GM10847 (cell line): ENCODE measurements around the gene AMDHD1.

Experiments
- POLR2A ChIP-seq: IDR thresholded peaks from 2 replicates; pipeline ENCODE4 v1.6.1; 2011; ENCODE audit not compliant: insufficient read length; ENCODE audit errors: extremely low read depth

Gene AMDHD1, protein sequence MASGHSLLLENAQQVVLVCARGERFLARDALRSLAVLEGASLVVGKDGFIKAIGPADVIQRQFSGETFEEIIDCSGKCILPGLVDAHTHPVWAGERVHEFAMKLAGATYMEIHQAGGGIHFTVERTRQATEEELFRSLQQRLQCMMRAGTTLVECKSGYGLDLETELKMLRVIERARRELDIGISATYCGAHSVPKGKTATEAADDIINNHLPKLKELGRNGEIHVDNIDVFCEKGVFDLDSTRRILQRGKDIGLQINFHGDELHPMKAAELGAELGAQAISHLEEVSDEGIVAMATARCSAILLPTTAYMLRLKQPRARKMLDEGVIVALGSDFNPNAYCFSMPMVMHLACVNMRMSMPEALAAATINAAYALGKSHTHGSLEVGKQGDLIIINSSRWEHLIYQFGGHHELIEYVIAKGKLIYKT

GRCh38 chr12:95943330-95943842, at the start of gene AMDHD1:
Gene AMDHD1, plus strand, starts transcription at chr12:95943331. Its CDS starts 68 bp downstream, at chr12:95943399.
- TF ChIP-seq POLR2A, result no peak

DNA sequence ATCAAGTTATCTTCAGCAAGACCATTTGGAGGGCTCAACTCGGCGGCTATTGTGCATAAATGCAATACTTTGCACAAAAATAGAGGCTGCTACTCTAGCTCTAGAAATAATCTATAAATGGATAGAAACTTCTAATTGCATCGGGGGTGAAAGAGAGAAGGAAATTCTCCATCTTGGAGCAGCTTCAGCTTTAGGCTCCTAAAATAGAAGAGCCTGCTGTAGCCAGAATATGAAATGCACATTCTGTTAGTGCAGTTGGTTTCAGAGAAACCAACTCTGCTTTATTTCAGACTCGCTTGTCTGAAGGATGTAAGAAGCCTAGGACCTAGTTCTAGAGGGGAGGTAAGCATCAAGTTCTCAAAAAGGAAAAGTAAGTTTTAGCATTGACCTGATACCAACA, 46.3 kb upstream of the AMDHD1 start:
- TF ChIP-seq POLR2A, result no peak

DNA sequence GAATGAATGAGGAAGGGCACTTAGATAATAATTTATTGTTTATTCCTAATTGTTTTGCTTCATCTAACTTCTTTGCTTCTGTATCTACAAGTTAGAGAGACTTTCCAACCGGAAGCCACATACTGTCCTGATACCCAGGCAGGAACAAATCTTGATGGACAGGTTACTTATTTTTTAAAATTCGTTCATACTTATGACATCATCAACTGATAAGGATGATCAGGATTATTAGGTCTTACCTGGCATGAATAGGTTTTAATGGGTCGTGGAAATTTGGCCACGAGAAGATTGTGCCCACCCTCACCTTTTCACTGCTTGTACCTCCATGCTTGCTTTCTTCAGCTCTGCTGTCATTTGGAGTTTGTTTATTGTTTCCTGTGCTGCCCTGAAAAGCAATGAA, 45.0 kb upstream of the AMDHD1 start:
- TF ChIP-seq POLR2A, result no peak

DNA sequence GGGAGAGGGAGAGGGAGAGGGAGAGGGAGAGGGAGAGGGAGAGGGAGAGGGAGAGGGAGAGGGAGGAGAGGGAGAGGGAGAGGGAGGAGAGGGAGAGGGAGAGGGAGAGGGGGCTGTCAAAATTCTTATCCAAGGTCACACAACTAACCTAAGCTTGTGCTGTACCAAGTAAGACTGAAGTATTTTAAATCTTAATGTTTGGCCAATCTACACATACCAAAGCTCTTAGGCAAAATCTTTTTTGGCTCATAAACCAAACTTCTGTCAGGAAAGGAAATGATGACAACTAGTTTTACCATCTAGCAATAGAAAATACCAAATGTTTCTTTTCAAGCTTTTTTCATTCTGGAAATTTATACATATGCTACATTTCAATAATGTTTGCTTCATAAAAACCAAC, 34.6 kb upstream of the AMDHD1 start:
- TF ChIP-seq POLR2A, result no peak

GRCh38 chr12:95909871-95910270, 33.3 kb upstream of the AMDHD1 start:
- TF ChIP-seq POLR2A, result no peak

GRCh38 chr12:95918194-95918993, 24.7 kb upstream of the AMDHD1 start:
- TF ChIP-seq POLR2A, result no peak

GRCh38 chr12:95919110-95919509, 24.0 kb upstream of the AMDHD1 start:
- no peak for TF ChIP-seq POLR2A

- no peak for TF ChIP-seq POLR2A
These were observed 20.9 kb upstream of the AMDHD1 start for GRCh38 chr12:95922231-95922630.

GRCh38 chr12:95940514-95940913, 2.6 kb upstream of the AMDHD1 start:
- no peak for TF ChIP-seq POLR2A

DNA sequence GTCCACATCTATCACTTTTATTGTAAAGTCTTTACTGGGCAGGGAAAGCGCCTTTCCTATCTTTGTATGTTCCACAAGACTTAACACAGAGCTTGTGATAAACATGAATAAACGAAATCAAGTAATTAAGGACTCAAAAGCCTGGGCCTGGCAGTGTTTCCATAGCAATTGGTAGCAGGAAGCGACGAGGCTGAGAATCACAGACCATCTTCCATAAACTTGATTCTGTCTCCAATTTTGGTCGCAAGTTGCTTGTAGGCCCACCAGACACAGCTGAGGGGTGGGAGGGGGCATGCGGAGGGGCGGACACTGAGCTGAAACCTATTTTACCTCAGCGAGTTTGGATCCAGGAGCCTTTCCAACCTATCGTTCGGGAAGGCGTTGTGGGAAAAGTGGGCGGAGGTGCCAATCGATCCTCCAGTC, 1.0 kb upstream of the AMDHD1 start:
- TF ChIP-seq POLR2A, result no peak

DNA sequence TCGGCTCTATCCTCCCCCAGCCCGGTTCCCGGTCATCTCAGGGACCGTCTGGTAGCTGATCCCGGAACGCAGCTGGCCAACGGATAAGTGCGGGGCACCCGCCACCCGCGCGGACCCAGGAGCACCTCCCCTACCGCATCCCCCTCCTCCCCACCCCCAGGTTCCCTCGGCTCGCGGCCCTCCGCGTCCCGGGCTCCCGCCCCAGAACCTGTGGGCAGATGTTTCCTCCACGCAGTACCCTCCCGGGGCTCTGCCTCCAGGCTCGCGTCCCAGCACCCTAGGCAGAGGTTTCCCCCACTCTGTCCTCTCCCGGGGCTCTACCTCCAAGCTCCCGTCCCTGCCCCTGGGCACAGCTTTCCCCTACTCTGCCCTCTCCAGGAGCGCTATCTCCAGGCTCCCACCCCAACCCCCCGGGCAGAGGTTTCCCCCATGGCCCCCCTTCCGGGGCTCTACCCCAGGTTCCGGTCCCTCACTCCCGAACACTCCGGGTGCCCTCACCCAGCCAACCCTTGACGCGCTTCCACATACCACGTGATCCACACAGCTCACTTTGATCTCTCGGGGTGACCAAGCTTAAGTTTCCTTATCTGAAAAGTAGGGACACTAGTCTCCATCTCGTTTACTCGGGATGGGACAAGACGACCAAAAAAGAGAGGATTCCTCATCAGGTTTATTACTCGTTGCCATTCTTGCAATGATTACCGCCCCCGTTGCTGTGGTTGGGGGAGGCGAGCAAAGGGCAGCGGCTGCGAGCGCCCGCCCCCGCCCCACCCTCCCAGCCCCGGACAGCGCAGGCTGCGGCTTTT, 404 bp upstream of the AMDHD1 start, which contains the start of gene CCDC38:
CCDC38 (minus strand) TSS at position 91 of the 806 bp plus-strand sequence. CDS start 6,105 bp downstream, outside the sequence.
- peak; percentile 55 for TF ChIP-seq POLR2A

- TF ChIP-seq POLR2A, result no peak
These were observed 1.1 kb downstream of the AMDHD1 start for GRCh38 chr12:95944108-95944704.

- TF ChIP-seq POLR2A, result no peak
These were observed 6.5 kb downstream of the AMDHD1 start for GRCh38 chr12:95949477-95950206.

- no peak for TF ChIP-seq POLR2A
These were observed 8.4 kb downstream of the AMDHD1 start for GRCh38 chr12:95951515-95951914.

- no peak for TF ChIP-seq POLR2A
These were observed 9.9 kb downstream of the AMDHD1 start for GRCh38 chr12:95953000-95953399.
